ENCODE measurements around the gene ANKMY2. TPM values are rescaled to one million over a fixed set of nuclear protein-coding genes. Genes with fewer than 3 reads are reported as not detected.

The ANKMY2 gene
- total RNA-seq, 1 donor from 2014 or later: 13.9 TPM

- Histone ChIP-seq H3K9me3 (no peaks in the 10 kb centered on the region), H3K27me3 (ENCODE audit: low read depth) (no peaks in the 10 kb centered on the region), H3K36me3 (no peaks in the 10 kb centered on the region), H3K4me3 (peak overlapping the region; percentile 89), H3K27ac (peak overlapping the region; percentile 93), H3K4me1 (peaks cover 50% of the 10 kb centered on the region)
- DNase-seq (peak; percentile 81), ATAC-seq (peak; percentile 57 to 61)
- TF ChIP-seq CTCF (IDR thresholded peaks at IDR 0.05): no peak
- intact Hi-C loops (cut with DNase I): no loop called here
Measured at GRCh38 chr7:16644636-16645592, 640 bp downstream of the ANKMY2 start.

- DNase-seq (no peak), ATAC-seq (no peak)
- no peaks in the 10 kb centered on the region for H3K36me3 ChIP-seq
- no peaks in the 10 kb centered on the region for H3K9me3 ChIP-seq
- H3K27ac ChIP-seq: peak overlapping the region; percentile 93
- H3K4me1 ChIP-seq: peaks cover 50% of the 10 kb centered on the region
- no peaks in the 10 kb centered on the region for H3K27me3 ChIP-seq (ENCODE audit: low read depth)
- intact Hi-C loops (cut with DNase I): no loop called here
- TF ChIP-seq CTCF (IDR thresholded peaks at IDR 0.05): no peak
- peak overlapping the region; percentile 89 for H3K4me3 ChIP-seq
Measured at GRCh38 chr7:16644157-16644556, 1.4 kb downstream of the ANKMY2 start.

- Histone ChIP-seq H3K27ac (no peak overlapping the region), H3K27me3 (ENCODE audit: low read depth) (no peaks in the 10 kb centered on the region), H3K36me3 (no peaks in the 10 kb centered on the region), H3K9me3 (no peaks in the 10 kb centered on the region), H3K4me1 (peaks cover 32% of the 10 kb centered on the region), H3K4me3 (no peak overlapping the region)
- intact Hi-C loops (cut with DNase I): no loop called here
- ATAC-seq (no peak), DNase-seq (no peak)
- TF ChIP-seq CTCF (IDR thresholded peaks at IDR 0.05): no peak
Measured at GRCh38 chr7:16638282-16639280, 7.0 kb downstream of the ANKMY2 start.

GRCh38 chr7:16637379-16637778, 8.2 kb downstream of the ANKMY2 start:
- Histone ChIP-seq H3K4me1 (peaks cover 20% of the 10 kb centered on the region), H3K4me3 (no peak overlapping the region), H3K27me3 (ENCODE audit: low read depth) (no peaks in the 10 kb centered on the region), H3K27ac (no peak overlapping the region), H3K9me3 (no peaks in the 10 kb centered on the region), H3K36me3 (no peaks in the 10 kb centered on the region)
- ATAC-seq: no peak
- intact Hi-C loops (cut with DNase I): no loop called here
- DNase-seq: no peak
- TF ChIP-seq CTCF (IDR thresholded peaks at IDR 0.05): no peak

- no peak for TF ChIP-seq CTCF (IDR thresholded peaks at IDR 0.05)
- H3K27ac ChIP-seq: no peak overlapping the region
- no peaks in the 10 kb centered on the region for H3K36me3 ChIP-seq
- no peak for DNase-seq
- H3K9me3 ChIP-seq: no peaks in the 10 kb centered on the region
- ATAC-seq: no peak
- H3K4me3 ChIP-seq: no peak overlapping the region
- intact Hi-C loops (cut with DNase I): no loop called here
- no peaks in the 10 kb centered on the region for H3K27me3 ChIP-seq (ENCODE audit: low read depth)
- H3K4me1 ChIP-seq: peaks cover 16% of the 10 kb centered on the region
Measured at GRCh38 chr7:16636555-16637101, 8.9 kb downstream of the ANKMY2 start.
